D341Med (cell line): ENCODE data around the gene DOCK1.
A peak's percentile ranks its signal among the peaks of the same experiment; 100 is the strongest.

Experiments used
- DNase-seq: peaks from one replicate; pipeline ENCODE4 v3.0.0; 2012; ENCODE audit warnings: low spot score

Gene DOCK1

GRCh38 chr10:127088908-127089307, 183.7 kb downstream of the DOCK1 start:
- DNase-seq = no peak

- DNase-seq = no peak
Measured at GRCh38 chr10:127089446-127089845, 184.2 kb downstream of the DOCK1 start.

GRCh38 chr10:127090138-127090537, 184.9 kb downstream of the DOCK1 start:
- DNase-seq = no peak

- DNase-seq = no peak
Measured at GRCh38 chr10:127091354-127091753, 186.1 kb downstream of the DOCK1 start.

GRCh38 chr10:127092916-127093315, 187.7 kb downstream of the DOCK1 start:
- DNase-seq = no peak

GRCh38 chr10:127094984-127095383, 189.8 kb downstream of the DOCK1 start:
- DNase-seq = no peak

- no peak for DNase-seq
Measured at GRCh38 chr10:127100983-127101615, 195.9 kb downstream of the DOCK1 start.

GRCh38 chr10:127102176-127102575, 196.9 kb downstream of the DOCK1 start:
- no peak for DNase-seq

- DNase-seq = no peak
Measured at GRCh38 chr10:127115100-127115499, 209.9 kb downstream of the DOCK1 start.

GRCh38 chr10:127117125-127117524, 211.9 kb downstream of the DOCK1 start:
- no peak for DNase-seq

- DNase-seq = no peak
Measured at GRCh38 chr10:127118034-127118433, 212.8 kb downstream of the DOCK1 start.

GRCh38 chr10:127119936-127120335, 214.7 kb downstream of the DOCK1 start:
- peak; percentile 39 for DNase-seq

GRCh38 chr10:127122831-127123230, 217.6 kb downstream of the DOCK1 start:
- DNase-seq = no peak

- no peak for DNase-seq
Measured at GRCh38 chr10:127123626-127124025, 218.4 kb downstream of the DOCK1 start.

GRCh38 chr10:127125331-127125730, 220.1 kb downstream of the DOCK1 start:
- no peak for DNase-seq

- DNase-seq = no peak
Measured at GRCh38 chr10:127127822-127128221, 222.6 kb downstream of the DOCK1 start.

- DNase-seq = no peak
Measured at GRCh38 chr10:127129104-127129503, 223.9 kb downstream of the DOCK1 start.

GRCh38 chr10:127132451-127132850, 227.2 kb downstream of the DOCK1 start:
- no peak for DNase-seq

- DNase-seq = no peak
Measured at GRCh38 chr10:127133225-127133624, 228.0 kb downstream of the DOCK1 start.

- no peak for DNase-seq
Measured at GRCh38 chr10:127133672-127134500, 228.7 kb downstream of the DOCK1 start.

GRCh38 chr10:127135844-127136577, 230.8 kb downstream of the DOCK1 start:
- DNase-seq = no peak

GRCh38 chr10:127137391-127137790, 232.2 kb downstream of the DOCK1 start:
- DNase-seq = no peak

GRCh38 chr10:127142136-127142535, 236.9 kb downstream of the DOCK1 start:
- no peak for DNase-seq
